NCI-H82 treated with DMSO at 0.1 percent for 48 hours (cell line): ENCODE data around the gene ATOH8.
A peak's percentile ranks its signal among the peaks of the same experiment; 100 is the strongest.

Experiments used
- DNase-seq: peaks from one replicate; lab custom pipeline; 2025; ENCODE audit not compliant: unreplicated experiment; lab: John Stamatoyannopoulos, UW

The ATOH8 gene

DNA sequence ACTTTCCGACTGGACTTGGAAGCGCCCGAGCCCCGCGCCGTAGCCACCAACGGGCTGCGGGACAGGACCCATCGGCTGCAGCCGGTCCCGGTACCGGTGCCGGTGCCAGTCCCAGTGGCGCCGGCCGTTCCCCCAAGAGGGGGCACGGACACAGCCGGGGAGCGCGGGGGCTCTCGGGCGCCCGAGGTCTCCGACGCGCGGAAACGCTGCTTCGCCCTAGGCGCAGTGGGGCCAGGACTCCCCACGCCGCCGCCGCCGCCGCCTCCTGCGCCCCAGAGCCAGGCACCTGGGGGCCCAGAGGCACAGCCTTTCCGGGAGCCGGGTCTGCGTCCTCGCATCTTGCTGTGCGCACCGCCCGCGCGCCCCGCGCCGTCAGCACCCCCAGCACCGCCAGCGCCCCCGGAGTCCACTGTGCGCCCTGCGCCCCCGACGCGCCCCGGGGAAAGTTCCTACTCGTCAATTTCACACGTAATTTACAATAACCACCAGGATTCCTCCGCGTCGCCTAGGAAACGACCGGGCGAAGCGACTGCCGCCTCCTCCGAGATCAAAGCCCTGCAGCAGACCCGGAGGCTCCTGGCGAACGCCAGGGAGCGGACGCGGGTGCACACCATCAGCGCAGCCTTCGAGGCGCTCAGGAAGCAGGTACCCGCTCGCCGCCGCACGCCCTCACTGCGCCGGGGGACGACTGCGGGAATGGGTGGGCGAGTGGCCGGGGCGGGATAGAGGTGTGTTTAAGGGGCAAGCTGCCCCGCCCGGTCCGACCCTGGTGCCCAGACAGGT is 713 bp downstream of the ATOH8 start:
- no peak for DNase-seq

DNA sequence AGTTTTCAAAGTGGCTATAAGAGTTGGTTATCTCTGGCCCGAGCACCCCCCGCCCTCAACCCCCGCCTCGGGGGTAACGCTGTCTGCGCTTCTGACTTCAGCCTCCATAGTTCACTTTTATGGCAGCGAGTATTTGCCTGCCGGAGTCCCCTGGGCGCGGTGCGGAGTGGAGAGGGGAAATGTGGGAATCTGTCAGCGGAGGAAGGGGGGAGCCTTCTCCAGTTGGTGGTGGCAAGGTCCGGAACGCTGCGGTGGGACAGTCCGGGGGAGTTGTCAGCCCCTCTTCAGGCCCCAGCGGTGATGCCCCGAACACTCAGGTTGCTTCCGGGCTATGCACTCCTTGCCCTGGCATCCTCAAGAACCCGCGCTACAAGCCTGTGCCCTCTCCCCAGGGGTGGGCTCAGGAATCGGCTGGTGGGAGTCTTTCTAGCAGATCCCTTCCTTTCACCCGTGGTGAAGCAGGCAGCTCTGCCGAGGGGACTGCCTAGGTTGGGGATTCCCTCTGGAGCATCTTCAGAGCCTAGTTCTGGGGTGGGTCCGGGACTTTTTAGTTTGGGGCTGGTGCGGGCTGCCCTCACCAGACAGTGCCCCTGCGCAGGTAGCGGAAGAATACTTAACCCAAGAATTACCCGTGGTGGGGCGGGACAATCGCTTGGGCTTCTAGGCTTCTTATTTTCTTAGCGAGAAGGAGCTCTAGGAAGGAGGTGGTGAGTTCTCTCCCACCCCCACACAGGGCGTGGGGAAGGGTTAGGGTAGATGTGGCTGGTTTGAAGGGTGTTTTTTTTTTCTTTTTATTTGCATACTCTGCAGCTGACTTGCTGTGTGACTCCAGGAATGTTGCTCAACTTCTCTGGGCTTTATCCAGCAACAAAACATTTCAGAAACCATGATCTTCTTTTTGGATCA is 1.6 kb downstream of the ATOH8 start:
- no peak for DNase-seq

DNA sequence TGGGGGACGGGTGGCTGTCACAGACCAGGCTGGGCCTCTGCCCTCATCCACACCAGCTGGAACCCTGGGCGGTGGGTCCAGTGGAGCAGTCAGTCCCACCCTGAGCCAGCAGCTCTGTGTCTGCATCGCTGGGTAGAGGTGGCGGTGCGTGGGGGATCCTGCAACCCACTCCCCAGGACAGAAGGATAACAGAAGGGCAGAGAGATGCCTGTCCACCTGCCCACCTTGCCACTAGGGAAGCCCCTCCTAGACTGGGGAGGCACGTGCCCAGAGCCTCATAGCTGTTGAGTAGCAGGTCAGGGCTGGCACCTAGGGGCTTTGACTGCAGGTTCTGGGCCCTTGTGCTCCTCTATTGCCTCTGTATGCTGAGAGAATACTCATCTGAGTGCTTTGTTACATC is 2.4 kb downstream of the ATOH8 start:
- DNase-seq: no peak

DNA sequence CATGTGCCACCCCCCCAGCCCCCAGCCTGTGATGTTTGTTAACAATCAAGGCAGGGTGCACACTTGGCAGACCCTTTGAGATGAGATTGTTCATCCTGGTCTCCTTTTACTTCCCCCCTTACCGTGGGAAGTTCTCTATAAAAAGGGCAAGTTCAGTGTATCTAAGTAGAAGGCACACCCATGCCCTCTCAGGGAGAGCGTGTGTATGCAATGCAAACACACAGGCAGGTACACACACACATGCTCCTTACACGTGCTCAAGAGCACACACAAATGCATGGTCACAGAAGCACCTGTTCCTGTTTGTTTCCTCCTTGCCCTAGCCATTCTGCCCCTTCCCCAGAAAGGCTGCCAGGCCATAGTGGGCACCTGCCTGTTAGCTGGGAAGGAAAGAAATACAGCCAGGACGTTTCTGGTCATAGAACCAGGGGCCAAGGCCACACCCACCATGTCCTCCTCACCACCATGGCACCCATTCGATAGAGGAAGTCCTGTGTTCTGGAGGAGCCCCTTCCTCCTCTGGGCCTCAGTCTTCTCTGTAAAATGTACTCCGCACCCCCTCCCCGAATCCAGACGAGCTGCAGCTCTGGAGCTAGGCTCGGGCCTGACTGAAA is 3.1 kb downstream of the ATOH8 start:
- DNase-seq: no peak

DNA sequence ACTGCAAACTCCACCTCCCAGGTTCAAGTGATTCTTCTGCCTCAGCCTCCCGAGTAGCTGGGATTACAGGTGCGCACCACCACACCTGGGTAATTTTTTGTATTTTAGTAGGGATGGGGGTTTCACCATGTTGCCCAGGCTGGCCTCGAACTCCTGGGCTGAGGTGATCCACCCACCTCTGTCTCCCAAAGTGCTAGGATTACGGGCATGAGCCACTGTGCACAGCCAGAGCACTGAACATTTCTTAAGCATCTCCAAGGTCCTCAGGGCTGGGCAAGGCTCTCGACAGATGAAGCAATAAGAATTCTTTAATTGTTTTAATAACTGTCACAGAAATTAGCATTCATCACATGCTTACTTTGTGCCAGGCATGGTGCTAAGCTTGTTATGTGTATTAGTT is 4.1 kb downstream of the ATOH8 start:
- no peak for DNase-seq

DNA sequence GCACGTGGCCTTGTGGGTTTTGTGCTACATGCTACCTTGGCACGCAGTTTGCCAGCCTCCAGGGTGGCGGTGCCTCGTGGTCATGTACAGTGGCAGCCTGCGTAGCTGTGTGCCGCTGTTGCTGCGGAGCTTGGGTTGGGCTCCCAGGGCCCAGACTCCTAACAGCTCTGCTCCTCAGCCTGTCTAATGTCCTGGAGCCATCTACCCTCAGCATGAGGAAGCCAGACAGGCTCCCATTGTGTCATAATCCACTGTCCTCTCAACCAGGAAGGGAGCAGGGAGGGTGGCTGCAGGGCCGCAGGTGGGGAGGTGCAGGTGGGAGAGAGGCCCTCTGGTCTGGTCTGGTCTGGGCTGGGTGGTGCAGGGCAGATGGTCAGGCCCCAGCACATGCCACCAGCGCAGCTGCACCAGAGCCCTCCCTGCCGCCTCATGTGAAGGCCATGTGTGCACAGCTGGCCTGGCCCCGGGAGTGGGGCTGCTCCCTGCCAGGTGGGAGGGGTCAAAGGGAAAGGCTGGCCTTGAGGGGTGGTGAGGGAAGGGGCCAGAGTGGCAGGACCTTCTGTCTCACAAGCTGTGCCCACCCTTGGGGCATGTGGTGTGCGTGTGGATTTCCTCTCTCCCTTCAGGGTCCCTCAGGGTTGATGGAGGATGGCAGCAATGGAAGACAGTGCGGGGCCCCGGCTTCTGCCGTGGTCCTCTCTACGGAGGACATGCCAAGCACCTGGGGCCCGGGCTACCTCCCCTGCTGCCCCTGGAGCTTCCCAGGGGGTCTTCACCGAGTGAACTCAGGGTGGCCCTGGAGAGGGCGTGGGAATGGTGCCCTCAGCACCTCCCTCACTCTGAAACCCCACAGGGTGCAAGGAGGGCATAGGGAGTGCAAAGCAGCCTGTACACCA is 4.8 kb downstream of the ATOH8 start:
- DNase-seq: no peak

DNA sequence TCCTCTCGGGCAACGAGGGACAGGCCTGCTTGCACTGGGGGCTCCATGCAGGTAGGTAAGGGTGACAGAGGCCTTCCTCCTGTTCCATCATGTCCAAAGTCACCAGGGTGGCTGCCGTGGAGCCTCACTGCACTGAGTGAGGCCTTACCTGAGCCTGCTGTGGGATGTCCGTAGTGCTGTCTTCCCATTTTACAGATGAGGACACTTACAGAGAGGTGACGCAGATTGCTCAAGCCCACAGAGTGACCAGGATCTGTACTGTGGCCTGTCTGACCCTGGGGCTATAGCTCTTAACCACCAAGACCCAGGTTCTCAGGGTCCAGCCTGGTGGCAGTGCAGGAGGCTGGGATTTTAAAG is 5.4 kb downstream of the ATOH8 start:
- DNase-seq: no peak

DNA sequence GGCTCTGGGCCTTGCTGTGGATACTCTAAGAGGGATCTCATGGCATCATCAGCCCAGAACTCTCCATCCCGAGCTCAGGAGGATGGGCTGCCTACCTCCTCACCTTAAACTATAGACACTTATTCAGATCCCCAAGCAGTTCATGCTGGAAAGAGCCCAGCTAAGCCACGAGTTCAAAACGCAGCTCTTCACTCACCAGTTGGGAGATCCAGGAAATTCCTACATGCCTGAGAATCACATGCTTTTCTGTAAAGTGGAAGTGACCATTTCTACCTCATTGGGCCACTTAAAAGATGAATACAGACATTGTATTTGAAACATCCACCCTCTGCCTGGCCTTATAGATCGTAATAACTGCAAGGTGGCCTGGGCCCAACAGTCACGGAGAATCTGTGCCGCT is 6.6 kb downstream of the ATOH8 start:
- no peak for DNase-seq

DNA sequence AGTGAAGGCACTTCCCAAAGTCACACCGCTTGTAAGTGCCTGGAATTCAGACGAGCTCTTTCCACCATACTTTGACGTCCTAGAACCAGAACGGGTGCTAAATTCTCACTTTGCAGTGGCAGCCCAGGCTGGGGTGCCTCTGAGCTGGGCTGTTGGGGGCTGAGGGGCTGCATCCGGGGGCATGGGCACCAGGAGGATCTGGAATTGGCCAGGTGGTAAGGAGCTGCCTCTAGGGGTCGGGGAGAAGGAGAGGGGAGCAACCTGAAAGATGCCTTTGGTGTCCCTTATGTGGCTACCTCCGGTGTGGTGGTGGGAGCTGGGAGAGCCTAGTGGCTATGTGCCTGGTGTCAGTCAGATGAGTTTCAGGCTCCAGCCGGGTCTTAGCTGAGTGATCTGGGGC is 7.1 kb downstream of the ATOH8 start:
- no peak for DNase-seq

DNA sequence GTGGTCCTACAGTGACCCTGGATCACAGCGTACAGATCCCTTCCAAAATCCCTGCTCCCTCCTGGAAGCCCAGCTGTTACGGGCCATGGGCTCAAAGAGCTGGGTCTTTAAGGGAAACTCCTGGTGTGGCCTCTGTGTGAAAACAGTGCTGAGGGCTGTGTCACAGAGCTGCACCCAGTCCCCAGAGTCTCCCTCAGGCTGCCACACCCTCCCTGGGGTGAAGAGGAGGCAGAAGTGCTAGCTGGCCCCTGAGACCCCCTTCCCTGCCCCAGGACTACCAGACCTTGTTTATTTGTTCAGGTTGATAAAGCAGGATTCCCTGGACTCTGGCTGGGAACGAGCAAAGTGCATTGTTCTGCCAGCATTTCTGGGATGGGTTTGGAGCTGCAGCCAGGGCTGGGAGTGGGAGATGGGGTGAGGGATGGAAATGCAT is 7.7 kb downstream of the ATOH8 start:
- DNase-seq: no peak

DNA sequence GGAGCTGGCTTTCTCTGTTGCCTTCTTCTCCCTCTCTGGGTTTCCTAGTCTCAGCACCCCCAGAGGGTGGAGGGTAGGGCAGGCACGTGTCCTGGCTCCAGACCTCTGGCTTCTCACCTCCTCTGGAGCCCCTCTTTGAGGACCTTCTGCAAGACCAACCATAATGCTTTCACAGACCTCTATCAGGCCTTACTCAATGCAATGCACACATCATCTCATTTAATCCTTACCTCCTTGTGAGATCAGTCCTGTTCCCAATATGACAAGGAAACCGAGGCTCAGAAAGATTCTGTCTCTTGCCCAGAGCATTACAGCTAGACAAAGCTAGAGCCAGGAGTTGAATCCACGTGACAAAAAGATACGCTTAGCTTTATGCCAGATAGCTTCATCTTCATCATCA is 8.2 kb downstream of the ATOH8 start:
- no peak for DNase-seq

DNA sequence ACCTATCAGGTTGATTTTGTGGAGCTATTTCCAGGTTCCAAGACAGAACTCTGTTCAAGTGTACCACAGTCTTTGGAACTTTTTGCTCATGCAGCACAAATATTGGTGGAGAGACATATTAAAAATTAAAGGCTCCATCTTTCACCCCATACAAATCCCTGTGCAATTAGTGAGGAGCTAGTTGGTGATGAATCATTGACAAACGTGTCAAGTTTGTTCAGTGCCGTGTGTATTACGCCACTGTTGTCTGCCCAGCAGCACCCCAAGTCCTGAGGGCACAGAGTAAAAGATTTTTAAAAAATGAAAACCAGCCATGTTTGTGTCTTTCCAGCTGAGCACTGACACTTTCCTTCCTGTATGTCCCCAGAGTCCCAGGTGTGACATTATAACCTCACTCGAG is 9.3 kb downstream of the ATOH8 start:
- no peak for DNase-seq

DNA sequence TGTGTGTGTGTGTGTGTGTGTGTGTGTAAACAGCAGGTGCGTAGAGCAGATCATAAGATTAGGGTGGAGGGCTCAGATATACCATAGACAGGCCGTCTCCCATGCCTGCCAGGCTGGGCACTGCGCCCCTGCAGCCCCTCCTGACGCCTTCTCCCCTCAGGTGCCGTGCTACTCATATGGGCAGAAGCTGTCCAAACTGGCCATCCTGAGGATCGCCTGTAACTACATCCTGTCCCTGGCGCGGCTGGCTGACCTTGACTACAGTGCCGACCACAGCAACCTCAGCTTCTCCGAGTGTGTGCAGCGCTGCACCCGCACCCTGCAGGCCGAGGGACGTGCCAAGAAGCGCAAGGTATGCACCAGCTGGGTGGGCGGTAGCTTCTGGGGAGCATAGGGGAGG is 10.0 kb downstream of the ATOH8 start:
- peak; percentile 64 for DNase-seq

DNA sequence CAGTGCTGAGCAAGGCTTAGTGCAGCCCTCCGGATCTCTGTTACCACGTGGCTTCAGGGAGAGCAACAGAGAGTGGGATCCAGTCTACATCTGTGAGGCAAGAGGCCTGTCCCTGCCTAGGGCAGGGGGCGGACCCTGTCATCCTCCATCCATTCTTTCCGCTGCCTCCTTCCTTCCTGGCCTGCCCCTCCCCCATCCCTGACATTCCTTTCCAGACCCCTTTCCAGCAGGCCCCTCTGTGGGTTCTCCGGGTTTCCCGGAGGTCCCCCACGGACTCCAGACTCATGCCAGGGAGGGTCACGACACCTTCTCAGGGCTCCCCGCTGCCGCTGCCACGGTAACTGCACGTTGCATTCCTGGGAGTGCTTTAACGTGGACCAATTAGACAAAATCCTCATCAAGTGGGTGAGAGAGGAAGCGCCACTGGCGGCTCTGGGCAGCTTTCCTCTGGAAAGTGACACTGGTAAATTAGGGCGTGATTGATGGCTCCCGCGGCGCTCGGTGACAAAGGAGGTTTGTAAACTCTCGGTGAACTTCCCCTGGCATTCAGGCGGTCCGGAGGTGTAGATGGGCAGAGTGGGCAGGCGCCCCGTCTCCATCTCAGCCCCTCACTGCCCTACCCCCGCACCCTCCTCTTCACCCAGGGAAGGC is 11.4 kb downstream of the ATOH8 start:
- peak; percentile 51 for DNase-seq

DNA sequence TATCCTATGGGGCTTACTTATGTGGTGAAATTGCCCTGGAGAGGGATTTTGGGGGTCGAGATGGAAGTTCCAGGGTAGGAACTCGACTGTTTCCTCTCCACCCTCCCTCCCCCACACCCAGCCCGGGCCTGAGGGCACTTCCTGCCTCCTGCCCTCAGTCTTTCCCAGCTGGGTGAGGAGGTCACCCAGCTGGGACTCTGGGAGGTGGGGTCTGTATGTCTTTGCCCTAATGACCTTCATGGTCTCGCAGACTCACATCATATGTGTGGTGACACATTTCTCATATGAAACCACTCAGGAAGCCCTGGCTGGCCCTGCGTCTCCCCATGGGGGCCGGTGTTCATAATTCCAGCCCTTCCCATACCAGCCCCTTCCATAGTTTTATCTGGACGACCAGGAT is 12.4 kb downstream of the ATOH8 start:
- no peak for DNase-seq

DNA sequence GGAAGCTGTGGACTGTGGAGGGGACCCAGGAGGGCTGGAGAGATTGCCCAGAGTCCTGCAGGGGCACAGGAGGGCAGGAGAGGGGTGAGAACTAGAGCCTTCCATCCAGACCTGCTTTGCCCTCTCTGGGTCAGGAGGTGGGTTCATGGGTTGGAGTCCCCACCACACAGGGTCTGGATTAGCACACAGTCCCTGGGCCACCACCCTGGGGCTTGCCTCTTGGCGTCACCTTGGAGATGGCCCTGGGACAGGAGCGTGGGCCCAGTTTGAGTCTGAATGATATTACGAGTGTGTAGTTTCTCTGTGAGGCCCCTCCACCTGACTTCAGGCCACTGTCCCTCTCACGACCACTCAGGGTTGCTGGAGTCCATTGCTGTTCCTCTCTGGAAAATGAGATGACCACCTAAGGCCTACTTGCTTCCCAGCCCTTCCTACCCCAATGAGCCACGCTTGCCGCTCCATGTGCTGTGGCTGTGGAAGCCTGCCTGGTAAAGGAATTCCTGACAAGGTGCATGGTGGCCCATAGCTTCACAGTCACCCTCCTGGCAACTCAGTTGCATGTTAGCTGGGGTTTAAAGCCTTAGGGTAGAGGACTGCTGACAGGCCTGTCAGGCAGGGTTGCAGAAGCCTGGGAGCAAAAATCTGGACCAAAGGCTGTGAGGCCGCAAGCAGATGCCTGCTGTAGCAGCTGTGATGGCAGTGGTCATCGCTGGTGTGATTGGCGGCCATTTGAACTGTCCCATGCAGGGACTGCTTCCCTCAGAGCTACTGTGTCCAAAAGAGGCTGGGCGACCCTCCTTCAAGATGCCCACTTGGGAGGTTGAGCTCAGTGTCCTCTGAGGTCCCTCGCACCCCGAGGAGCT is 14.2 kb downstream of the ATOH8 start:
- no peak for DNase-seq

DNA sequence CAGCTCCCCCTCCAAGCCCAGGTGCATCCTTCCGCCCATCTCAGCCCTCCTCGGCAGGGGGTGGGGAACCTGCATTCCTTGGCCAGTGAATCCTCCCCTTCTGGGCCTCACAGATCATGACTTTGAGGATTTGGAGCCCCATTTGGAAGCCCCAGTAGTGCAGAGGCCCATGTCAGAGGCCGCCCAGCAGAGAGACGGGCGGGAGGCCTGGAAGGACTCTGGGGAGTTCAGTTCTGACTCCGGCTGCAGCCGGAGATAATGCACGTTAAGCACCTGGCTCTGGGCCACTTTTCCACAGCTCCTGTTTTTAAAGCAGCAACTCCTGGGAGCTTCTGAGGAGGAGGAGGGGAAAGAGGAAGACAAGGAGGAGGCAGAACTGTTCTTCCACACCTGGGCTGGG is 14.9 kb downstream of the ATOH8 start:
- DNase-seq: peak; percentile 71

DNA sequence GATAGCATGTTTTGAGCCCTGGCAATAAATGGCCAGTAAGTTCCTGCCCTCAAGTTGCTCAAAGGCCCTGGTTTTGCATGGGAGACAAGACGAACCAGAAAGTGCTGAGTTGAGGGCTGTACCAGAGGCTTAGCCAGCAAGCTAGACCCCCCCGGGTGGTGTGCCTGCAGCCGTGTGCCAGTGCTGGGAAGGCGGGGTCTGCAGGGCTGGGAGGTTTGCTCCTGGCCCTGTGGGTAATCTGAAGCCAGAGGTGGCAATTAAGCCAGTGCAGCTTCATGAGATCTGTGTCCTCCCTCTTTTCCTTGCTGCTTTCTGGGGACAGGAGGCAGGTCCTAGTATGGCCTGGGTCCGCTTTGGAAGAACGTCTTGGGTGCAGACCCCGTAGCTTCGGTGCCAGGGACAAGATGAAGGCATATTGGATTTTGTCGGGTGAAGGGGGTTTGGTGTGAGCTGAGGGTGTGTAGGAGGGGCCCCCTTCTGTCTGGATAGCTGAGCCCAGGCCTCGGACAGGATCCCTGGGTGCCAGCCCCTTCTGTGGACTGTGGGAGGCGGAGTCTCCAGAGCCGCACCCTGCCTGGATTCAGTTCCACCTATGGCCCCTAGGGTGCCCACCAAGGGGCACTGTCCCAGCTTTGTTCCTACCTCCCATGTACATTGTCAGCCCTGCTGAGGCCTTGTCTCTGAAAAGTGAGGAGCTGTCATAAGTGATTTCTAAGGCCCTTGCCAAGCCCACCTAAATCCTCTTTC is 15.6 kb downstream of the ATOH8 start:
- peak; percentile 28 for DNase-seq

DNA sequence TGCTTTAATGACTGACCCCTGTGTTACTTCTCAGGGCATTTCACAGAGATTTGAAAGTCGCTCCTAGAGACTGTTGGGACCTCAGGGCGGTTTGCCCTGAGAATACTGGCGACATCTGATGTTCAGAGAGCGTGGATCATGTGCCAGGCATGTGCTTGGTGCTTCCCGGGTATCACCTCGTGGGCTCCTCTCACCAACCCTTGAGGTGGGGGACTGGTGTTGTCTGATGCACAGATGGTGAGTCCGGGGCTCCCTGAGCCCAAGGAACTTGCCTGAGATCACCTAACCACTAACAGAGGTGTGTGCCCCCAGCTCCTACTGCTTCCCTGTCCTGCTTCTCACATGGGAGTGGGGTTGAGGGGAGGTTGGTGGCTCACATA is 16.2 kb downstream of the ATOH8 start:
- DNase-seq: peak; percentile 38
